Thoracic aorta (tissue), 2 donors: ENCODE measurements around the gene AHCY. TPM values are rescaled to one million over a fixed set of nuclear protein-coding genes. Genes with fewer than 3 reads are reported as not detected.
"Not testable (repeated sequence)": the region's sequence is repeated elsewhere in the genome, so short reads cannot be mapped to it uniquely, and the experiment has no call there.

Source experiments
- ATAC-seq: fragments of 150-250 bp; one replicate; pipeline ENCODE4 v1.8.0; 2017; ENCODE audit warnings: low read depth; ENCODE audit not compliant: insufficient number of reproducible peaks, low FRiP score
- DNase-seq: peaks from one replicate; pipeline ENCODE4 v3.0.0-alpha.2; 2020; ENCODE audit warnings: low spot score
- H3K27ac ChIP-seq, 2 donors: fragments of 200-600 bp; sonication (generic); 1 replicate in 1 of 2; 2 replicates in 1 of 2; pipeline ENCODE4 v1.5.1; 2016; ENCODE audit warnings: mild to moderate bottlenecking in 2 of 2, moderate library complexity in 2 of 2
- H3K27me3 ChIP-seq: fragments of 200-600 bp; sonication (generic); replicated peaks from 2 replicates; pipeline ENCODE4 v1.6.0; 2016; ENCODE audit warnings: mild to moderate bottlenecking; ENCODE audit not compliant: insufficient read depth
- H3K36me3 ChIP-seq: fragments of 200-600 bp; sonication (generic); one replicate; pipeline ENCODE4 v1.5.1; 2016
- H3K4me1 ChIP-seq, 2 donors: fragments of 200-600 bp; sonication (generic); 1 replicate in 1 of 2; 2 replicates in 1 of 2; pipeline versions ENCODE4 v1.5.1 to v1.6.0; 2016; ENCODE audit warnings: low read depth in 2 of 2, mild to moderate bottlenecking in 1 of 2; ENCODE audit not compliant: control insufficient read depth in 1 of 2
- H3K4me3 ChIP-seq: fragments of 200-600 bp; sonication (generic); 2 replicates; pipeline ENCODE4 v1.5.1; 2016; ENCODE audit warnings: mild to moderate bottlenecking
- H3K9me3 ChIP-seq: fragments of 200-600 bp; sonication (generic); 2 replicates; pipeline ENCODE4 v1.5.1; 2016
- CTCF ChIP-seq: fragments of 200-600 bp; sonication (generic); IDR thresholded peaks from one replicate; pipeline ENCODE4 v1.5.1; 2019; ENCODE audit warnings: antibody characterized with exemption
- total RNA-seq, 2 donors: library from RNA; depleted of rRNA; stranded (reverse); fragments of >200 nt; gene quantifications; one replicate each; pipeline versions ENCODE4 v1.1.0 to v1.2.3, GENCODE V29; 2016

AHCY gene
- total RNA-seq, 2 donors from 2014 or later, result 38.7 to 71.8 TPM

- Histone ChIP-seq H3K27me3 (no peaks in the 10 kb centered on the region), H3K4me3 (no peak overlapping the region), H3K4me1 (no peaks in the 10 kb centered on the region), H3K36me3 (no peaks in the 10 kb centered on the region), H3K9me3 (peaks cover 7% of the 10 kb centered on the region), H3K27ac (no peak overlapping the region)
- TF ChIP-seq CTCF, result no peak
- DNase-seq (no peak), ATAC-seq (no peak)
These were observed 60.3 kb downstream of the AHCY start for GRCh38 chr20:34242879-34243278.

GRCh38 chr20:34242015-34242414, 61.1 kb downstream of the AHCY start:
- not testable (repeated sequence) for ATAC-seq, DNase-seq, H3K36me3 ChIP-seq, H3K9me3 ChIP-seq, H3K27ac ChIP-seq, H3K4me1 ChIP-seq, H3K27me3 ChIP-seq, H3K4me3 ChIP-seq

- no peak for TF ChIP-seq CTCF
- no peak within 1 kb of the TSS for H3K27ac ChIP-seq
- no peak within 1 kb of the TSS for H3K4me3 ChIP-seq
- H3K9me3 ChIP-seq, result peaks cover 8% of the 10 kb centered on the region
- H3K27me3 ChIP-seq, result no peaks in the 10 kb centered on the region
- H3K4me1 ChIP-seq, result no peaks in the 10 kb centered on the region
- no peaks in the 10 kb centered on the region for H3K36me3 ChIP-seq
- no peak for DNase-seq
- ATAC-seq, result no peak
These were observed 62.2 kb downstream of the AHCY start, which contains the start of gene ASIP for GRCh38 chr20:34240693-34241615. ASIP (plus strand) TSS chr20:34241423; CDS start chr20:34260375, 18,952 bp downstream.

- TF ChIP-seq CTCF, result no peak
- Histone ChIP-seq H3K4me1 (no peaks in the 10 kb centered on the region), H3K9me3 (peaks cover 8% of the 10 kb centered on the region), H3K27me3 (no peaks in the 10 kb centered on the region), H3K36me3 (no peaks in the 10 kb centered on the region), H3K27ac (no peak overlapping the region), H3K4me3 (no peak overlapping the region)
- ATAC-seq (no peak), DNase-seq (no peak)
These were observed 63.0 kb downstream of the AHCY start for GRCh38 chr20:34240121-34240520.

- no peak for DNase-seq
- Histone ChIP-seq H3K27me3 (no peaks in the 10 kb centered on the region), H3K9me3 (peaks cover 8% of the 10 kb centered on the region), H3K4me3 (no peak overlapping the region), H3K36me3 (no peaks in the 10 kb centered on the region), H3K4me1 (no peaks in the 10 kb centered on the region), H3K27ac (no peak overlapping the region)
- no peak for TF ChIP-seq CTCF
- ATAC-seq, result no peak
These were observed 65.2 kb downstream of the AHCY start for GRCh38 chr20:34237942-34238341.
